HG02973 (cell line): ENCODE data around the gene CYP2W1.
"Not testable (repeated sequence)": the region's sequence is repeated elsewhere in the genome, so short reads cannot be mapped to it uniquely, and the experiment has no call there.

Source experiments
- ATAC-seq: cut with Tn5 transposase; IDR thresholded peaks from one replicate; pipeline ENCODE4 v1.9.1; 2021; ENCODE audit warnings: moderate library complexity; ENCODE audit not compliant: unreplicated experiment

The CYP2W1 gene

GRCh38 chr7:996079-996872 lies 13.3 kb downstream of the CYP2W1 start:
- ATAC-seq: no peak

GRCh38 chr7:997404-998395 lies 14.7 kb downstream of the CYP2W1 start:
- no peak for ATAC-seq

GRCh38 chr7:999149-999879 lies 16.3 kb downstream of the CYP2W1 start:
- no peak for ATAC-seq

- no peak for ATAC-seq
Measured at GRCh38 chr7:999941-1000935, 17.3 kb downstream of the CYP2W1 start.

GRCh38 chr7:1001069-1001770 lies 18.2 kb downstream of the CYP2W1 start:
- ATAC-seq: not testable (repeated sequence)

GRCh38 chr7:1002026-1002425 lies 19.0 kb downstream of the CYP2W1 start:
- not testable (repeated sequence) for ATAC-seq

GRCh38 chr7:1002445-1002844 lies 19.5 kb downstream of the CYP2W1 start:
- not testable (repeated sequence) for ATAC-seq

GRCh38 chr7:1004018-1004852 lies 21.3 kb downstream of the CYP2W1 start:
- ATAC-seq: no peak

- no peak for ATAC-seq
Measured at GRCh38 chr7:1005303-1005702, 22.3 kb downstream of the CYP2W1 start.

- no peak for ATAC-seq
Measured at GRCh38 chr7:1007901-1008300, 24.9 kb downstream of the CYP2W1 start.

GRCh38 chr7:1008733-1009363 lies 25.9 kb downstream of the CYP2W1 start:
- ATAC-seq: no peak

- no peak for ATAC-seq
Measured at GRCh38 chr7:1009747-1010146, 26.8 kb downstream of the CYP2W1 start.

- no peak for ATAC-seq
Measured at GRCh38 chr7:1010226-1010625, 27.2 kb downstream of the CYP2W1 start.

GRCh38 chr7:1011297-1012003 lies 28.5 kb downstream of the CYP2W1 start:
- no peak for ATAC-seq

- no peak for ATAC-seq
Measured at GRCh38 chr7:1012004-1012715, 29.2 kb downstream of the CYP2W1 start.

- ATAC-seq: no peak
Measured at GRCh38 chr7:1012716-1013095, 29.7 kb downstream of the CYP2W1 start.

- no peak for ATAC-seq
Measured at GRCh38 chr7:1013581-1013980, 30.6 kb downstream of the CYP2W1 start.
